Measurements from ENCODE around the gene SLC35E4.

GRCh38 chr22:30680991-30681770, 45.6 kb downstream of the SLC35E4 start:
- no peak for TF ChIP-seq CTCF (IDR thresholded peaks at IDR 0.05; ENCODE audit: low read depth, low read length, poor library complexity, severe bottlenecking)
- TF ChIP-seq EZH2phosphoT487 (IDR thresholded peaks at IDR 0.05; ENCODE audit: borderline replicate concordance, low read length), result no peak
